GM06990 (cell line): Measurements from ENCODE around the gene C10orf67.
A peak's percentile ranks its signal among the peaks of the same experiment; 100 is the strongest.
"Not testable (repeated sequence)": the region's sequence is repeated elsewhere in the genome, so short reads cannot be mapped to it uniquely, and the experiment has no call there.

Source experiments
- DNase-seq: peaks from one replicate; pipeline ENCODE4 v3.0.0-alpha.2; 2011; ENCODE audit not compliant: insufficient read length; ENCODE audit errors: extremely low read depth
- H3K27me3 ChIP-seq: replicated peaks from 2 replicates; pipeline ENCODE4 v1.6.0; 2011; ENCODE audit warnings: low read length; ENCODE audit not compliant: control insufficient read depth, insufficient read depth
- H3K36me3 ChIP-seq: 2 replicates; pipeline ENCODE4 v1.5.1; 2011; ENCODE audit warnings: low read length; ENCODE audit not compliant: control insufficient read depth, insufficient read depth
- H3K4me3 ChIP-seq: replicated peaks from 2 replicates; pipeline ENCODE4 v1.5.1; 2011; ENCODE audit warnings: low read depth, mild to moderate bottlenecking, control low read depth, low read length
- TF ChIP-seq, protein P1 (sequence below): IDR thresholded peaks from 2 replicates; pipeline ENCODE4 v1.5.1; 2011; ENCODE audit warnings: low read length, control low read depth, mild to moderate bottlenecking, inconsistent platforms; ENCODE audit not compliant: insufficient read depth, poor library complexity, severe bottlenecking

Gene C10orf67

GRCh38 chr10:23316406-23316805 is 28.2 kb downstream of the C10orf67 start:
- DNase-seq: no peak
- TF ChIP-seq, protein P1, sequence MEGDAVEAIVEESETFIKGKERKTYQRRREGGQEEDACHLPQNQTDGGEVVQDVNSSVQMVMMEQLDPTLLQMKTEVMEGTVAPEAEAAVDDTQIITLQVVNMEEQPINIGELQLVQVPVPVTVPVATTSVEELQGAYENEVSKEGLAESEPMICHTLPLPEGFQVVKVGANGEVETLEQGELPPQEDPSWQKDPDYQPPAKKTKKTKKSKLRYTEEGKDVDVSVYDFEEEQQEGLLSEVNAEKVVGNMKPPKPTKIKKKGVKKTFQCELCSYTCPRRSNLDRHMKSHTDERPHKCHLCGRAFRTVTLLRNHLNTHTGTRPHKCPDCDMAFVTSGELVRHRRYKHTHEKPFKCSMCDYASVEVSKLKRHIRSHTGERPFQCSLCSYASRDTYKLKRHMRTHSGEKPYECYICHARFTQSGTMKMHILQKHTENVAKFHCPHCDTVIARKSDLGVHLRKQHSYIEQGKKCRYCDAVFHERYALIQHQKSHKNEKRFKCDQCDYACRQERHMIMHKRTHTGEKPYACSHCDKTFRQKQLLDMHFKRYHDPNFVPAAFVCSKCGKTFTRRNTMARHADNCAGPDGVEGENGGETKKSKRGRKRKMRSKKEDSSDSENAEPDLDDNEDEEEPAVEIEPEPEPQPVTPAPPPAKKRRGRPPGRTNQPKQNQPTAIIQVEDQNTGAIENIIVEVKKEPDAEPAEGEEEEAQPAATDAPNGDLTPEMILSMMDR: no peak
- no peaks in the 10 kb centered on the region for H3K36me3 ChIP-seq
- no peak overlapping the region for H3K4me3 ChIP-seq
- no peaks in the 10 kb centered on the region; the same call in 1 of the 2 replicates for H3K27me3 ChIP-seq

DNA sequence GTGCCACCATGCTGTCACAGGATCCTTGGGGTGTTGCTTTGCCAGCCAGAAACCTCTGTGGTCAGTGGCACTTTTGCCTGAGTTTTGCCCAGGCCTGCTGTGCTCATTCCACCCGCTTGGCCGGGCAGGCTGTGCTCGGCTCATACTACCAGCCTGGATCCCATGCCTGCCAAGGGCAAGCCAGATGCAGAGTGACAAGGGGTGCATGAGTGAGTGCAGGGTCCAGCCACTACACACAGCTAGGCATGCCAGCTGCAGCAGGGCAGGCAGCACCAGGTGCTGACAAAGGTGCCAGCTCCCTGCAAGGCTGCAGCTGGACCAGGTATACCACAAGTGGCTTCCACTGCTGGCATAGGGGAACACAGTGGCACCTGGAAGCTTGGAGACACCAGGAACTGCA is 28.6 kb downstream of the C10orf67 start:
- Histone ChIP-seq H3K4me3 (no peak overlapping the region), H3K27me3 (no peaks in the 10 kb centered on the region; the same call in 1 of the 2 replicates), H3K36me3 (no peaks in the 10 kb centered on the region)
- TF ChIP-seq, protein P1: no peak
- DNase-seq: no peak

DNA sequence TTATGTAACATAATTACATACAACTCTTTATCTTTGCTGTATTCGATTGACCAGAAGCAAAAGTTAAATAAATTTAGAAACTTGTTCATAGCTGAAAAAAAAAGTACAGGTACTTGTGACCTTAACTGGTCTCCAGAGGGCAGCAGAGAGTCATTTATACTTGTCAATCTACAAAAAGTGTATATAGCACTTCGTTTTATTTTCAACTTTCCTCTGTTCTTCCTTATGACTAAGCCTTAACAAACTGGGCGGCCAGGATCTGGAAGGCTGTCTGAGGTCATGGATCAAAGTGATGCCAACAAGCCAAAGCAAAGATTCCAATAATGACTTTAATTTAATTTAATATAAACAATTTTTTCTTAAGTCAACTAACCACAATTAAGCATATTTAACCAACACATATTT is 29.8 kb downstream of the C10orf67 start:
- DNase-seq: no peak
- no peaks in the 10 kb centered on the region for H3K36me3 ChIP-seq
- no peak overlapping the region for H3K4me3 ChIP-seq
- no peaks in the 10 kb centered on the region; the same call in 1 of the 2 replicates for H3K27me3 ChIP-seq
- TF ChIP-seq, protein P1: peak; percentile 55

DNA sequence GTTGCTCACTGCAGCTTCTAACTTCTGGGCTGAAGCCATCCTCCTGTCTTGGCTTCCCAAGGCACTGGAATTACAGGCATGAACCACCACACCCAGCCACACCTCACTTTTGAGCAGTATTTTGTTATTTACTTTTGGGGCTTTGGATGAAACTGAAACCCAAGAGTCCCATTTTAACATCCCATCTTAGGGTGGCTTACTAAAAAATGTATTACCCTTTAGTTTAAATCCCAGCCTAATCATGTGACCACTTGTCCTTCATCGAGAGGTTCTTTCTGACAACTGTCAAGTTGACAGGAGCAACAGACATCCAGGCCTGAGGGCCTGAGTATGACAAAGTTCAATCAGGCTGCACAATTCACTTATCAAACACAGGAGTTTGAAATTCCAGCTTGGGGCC is 33.6 kb downstream of the C10orf67 start:
- Histone ChIP-seq H3K27me3 (no peaks in the 10 kb centered on the region; the same call in 1 of the 2 replicates), H3K4me3 (no peak overlapping the region), H3K36me3 (no peaks in the 10 kb centered on the region)
- TF ChIP-seq, protein P1: no peak
- DNase-seq: no peak

DNA sequence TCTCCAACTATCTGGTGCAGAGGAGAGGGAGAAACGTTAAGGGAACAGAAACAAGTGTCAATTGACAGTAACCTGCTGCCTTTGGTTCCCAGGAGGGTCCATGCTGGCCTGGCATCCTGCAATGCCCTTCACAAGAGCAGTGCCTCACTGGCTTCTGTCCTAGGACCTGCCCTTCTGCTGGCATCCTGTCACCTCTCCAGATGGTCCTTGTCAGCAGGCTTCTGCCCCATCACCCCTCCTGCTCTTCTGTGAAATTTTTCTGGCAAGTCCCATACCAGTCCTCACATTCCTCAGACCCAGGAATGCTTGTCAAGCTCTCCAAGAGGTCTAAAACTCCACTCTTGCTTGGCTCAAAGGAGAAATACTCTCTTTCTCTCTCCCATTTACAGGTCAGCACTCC is 34.2 kb downstream of the C10orf67 start:
- DNase-seq: no peak
- TF ChIP-seq, protein P1: no peak
- Histone ChIP-seq H3K4me3 (no peak overlapping the region), H3K36me3 (no peaks in the 10 kb centered on the region), H3K27me3 (no peaks in the 10 kb centered on the region; the same call in 1 of the 2 replicates)

- not testable (repeated sequence) for H3K36me3 ChIP-seq, H3K4me3 ChIP-seq, DNase-seq, H3K27me3 ChIP-seq
These were observed 44.6 kb downstream of the C10orf67 start for GRCh38 chr10:23299961-23300360.
